Psoas muscle (tissue), 8 donors: ENCODE measurements around the gene SPATA6L. TPM values are rescaled to one million over a fixed set of nuclear protein-coding genes. Genes with fewer than 3 reads are reported as not detected.
A peak's percentile ranks its signal among the peaks of the same experiment; 100 is the strongest.

Source experiments
- ATAC-seq, 4 donors: fragments of 200-7000 bp; cut with Tn5 transposase; one replicate each; pipeline ENCODE4 v1.9.1; 2020; ENCODE audit warnings: moderate library complexity in 3 of 4, mild to moderate bottlenecking in 2 of 4
- DNase-seq, 2 donors: peaks; one replicate each; pipeline ENCODE4 v3.0.0-alpha.2; 2020
- H3K27ac ChIP-seq: fragments of 200-600 bp; one replicate; pipeline ENCODE4 v1.8.0; 2022
- H3K27me3 ChIP-seq, 3 donors: fragments of 200-600 bp in 1 of 3; one replicate each; pipeline versions ENCODE4 v1.6.1 to v1.8.0; 2013 to 2022; ENCODE audit warnings: low read length in 2 of 3, mild to moderate bottlenecking in 2 of 3, moderate library complexity in 1 of 3; ENCODE audit not compliant: insufficient read depth in 3 of 3
- H3K36me3 ChIP-seq, 2 donors: fragments of 200-600 bp in 1 of 2; one replicate each; pipeline versions ENCODE4 v1.6.1 to v1.8.0; 2013 to 2022; ENCODE audit warnings: low read depth in 1 of 2, mild to moderate bottlenecking in 1 of 2, moderate library complexity in 1 of 2; ENCODE audit not compliant: insufficient read depth in 1 of 2
- H3K4me1 ChIP-seq: fragments of 200-600 bp; one replicate; pipeline ENCODE4 v1.8.0; 2022
- H3K4me3 ChIP-seq: fragments of 200-600 bp; one replicate; pipeline ENCODE4 v1.8.0; 2022; ENCODE audit warnings: mild to moderate bottlenecking
- H3K9me3 ChIP-seq: fragments of 200-600 bp; one replicate; pipeline ENCODE4 v1.8.0; 2022
- WGBS, 3 donors: extraction: QIAGEN DNeasy Blood & Tissue Kit; methylation state at CpG; one replicate each; pipeline versions ENCODE4 v1.1.6 to v1.1.7; 2013; 5-methylcytosine and 5-hydroxymethylcytosine counted together
- intact Hi-C, 2 donors: fragments of 100-400 bp; cut with DNase I; formaldehyde crosslinking; loops; one replicate each; pipeline versions ENCODE4 v1.11.0 to v1.14.2; 2022
- polyA plus RNA-seq, 3 donors: library from polyadenylated mRNA; stranded (reverse); fragments of 200-250 nt; gene quantifications; one replicate each; pipeline ENCODE4 v1.2.3, GENCODE V29; 2013
- total RNA-seq, 4 donors: library from RNA; stranded (reverse); fragmentation: NEBNext Ultra II Directional in 2 of 4; extraction: Animal tissue kit (Norgen Biotek cat#: 25700) in 2 of 4; gene quantifications; one replicate each; pipeline versions ENCODE4 v1.2.1 to v1.2.4, GENCODE V29; 2021 to 2023
- TF ChIP-seq, protein P1 (sequence below): fragments of 200-600 bp; IDR thresholded peaks from one replicate; pipeline ENCODE4 v1.8.0; 2022; ENCODE audit warnings: antibody characterized with exemption
- donor health status: healthy with polysubstance abuse.
- donor health status: DM: no; HTN: no; CAD: no; lungs with moderate emphysema.
- donor health status: Bipolar disorder and iron deficiency.
- donor health status: healthy.
- donor health status: DM: yes; HTN: yes; CAD: no.
- donor health status: DM: no; HTN: no; CAD: no.
- donor health status: DM: no; HTN: no; CAD: no.
- donor health status: DM: yes; HTN: yes; CAD: no.

The SPATA6L gene
- total and polyA plus RNA-seq, 7 donors: 0.09 to 0.79 (median 0.22) TPM

DNA sequence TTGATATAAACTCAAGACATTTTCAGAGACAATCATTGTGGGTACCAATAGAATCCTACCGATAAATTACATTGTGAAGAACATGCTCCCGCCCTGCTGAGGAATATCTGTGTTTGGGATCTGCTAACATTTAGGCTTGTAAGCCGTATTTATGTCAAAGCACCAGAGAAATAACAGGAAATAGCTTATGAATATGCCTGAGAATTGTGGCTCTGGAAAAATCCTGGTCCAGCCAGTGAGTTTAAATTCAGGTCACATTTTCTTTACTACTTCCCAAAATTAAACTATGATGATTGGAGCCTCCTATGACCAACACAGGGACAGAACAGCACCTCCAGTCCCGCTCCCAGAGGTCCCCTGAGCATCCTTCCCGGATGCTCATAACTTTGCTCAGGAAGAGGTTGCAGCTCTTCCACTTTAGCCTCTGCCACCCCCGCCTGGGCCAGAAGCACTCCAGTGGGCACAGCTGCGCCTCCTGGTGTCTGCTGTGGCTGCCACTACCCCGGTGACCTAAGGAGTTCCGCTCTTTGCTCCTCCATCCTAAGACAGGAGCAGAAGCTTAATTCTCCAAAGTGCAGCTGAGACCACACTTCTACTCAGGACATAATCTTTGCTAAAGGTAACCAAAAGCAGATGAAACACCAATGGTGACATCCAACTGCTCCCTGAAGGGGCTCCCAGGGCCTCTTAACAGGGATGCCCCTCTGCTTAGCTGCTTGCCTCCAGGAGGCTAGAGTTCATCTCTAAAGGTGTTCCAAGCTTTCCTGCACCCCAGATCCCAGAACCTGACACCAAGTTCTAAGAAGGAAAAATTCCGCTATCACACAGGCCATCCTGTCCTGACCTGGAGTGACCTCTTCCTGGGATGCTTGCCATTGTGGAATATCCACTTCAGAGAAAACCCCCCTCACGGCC lies 117.2 kb downstream of the SPATA6L start:
- intact Hi-C loops: no loop called here
- TF ChIP-seq, protein P1, sequence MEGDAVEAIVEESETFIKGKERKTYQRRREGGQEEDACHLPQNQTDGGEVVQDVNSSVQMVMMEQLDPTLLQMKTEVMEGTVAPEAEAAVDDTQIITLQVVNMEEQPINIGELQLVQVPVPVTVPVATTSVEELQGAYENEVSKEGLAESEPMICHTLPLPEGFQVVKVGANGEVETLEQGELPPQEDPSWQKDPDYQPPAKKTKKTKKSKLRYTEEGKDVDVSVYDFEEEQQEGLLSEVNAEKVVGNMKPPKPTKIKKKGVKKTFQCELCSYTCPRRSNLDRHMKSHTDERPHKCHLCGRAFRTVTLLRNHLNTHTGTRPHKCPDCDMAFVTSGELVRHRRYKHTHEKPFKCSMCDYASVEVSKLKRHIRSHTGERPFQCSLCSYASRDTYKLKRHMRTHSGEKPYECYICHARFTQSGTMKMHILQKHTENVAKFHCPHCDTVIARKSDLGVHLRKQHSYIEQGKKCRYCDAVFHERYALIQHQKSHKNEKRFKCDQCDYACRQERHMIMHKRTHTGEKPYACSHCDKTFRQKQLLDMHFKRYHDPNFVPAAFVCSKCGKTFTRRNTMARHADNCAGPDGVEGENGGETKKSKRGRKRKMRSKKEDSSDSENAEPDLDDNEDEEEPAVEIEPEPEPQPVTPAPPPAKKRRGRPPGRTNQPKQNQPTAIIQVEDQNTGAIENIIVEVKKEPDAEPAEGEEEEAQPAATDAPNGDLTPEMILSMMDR: no peak
- DNase-seq: peak; percentile 14 to 50
- Histone ChIP-seq H3K9me3 (no peaks in the 10 kb centered on the region), H3K27me3 (no peaks in the 10 kb centered on the region), H3K4me1 (peaks cover 8% of the 10 kb centered on the region), H3K4me3 (no peak overlapping the region), H3K36me3 (no peaks in the 10 kb centered on the region), H3K27ac (no peak overlapping the region)
- WGBS, 3 donors: 59 to 69% (median 66%) methylated on average over 11 of the region's 11 CpGs
- no peak for ATAC-seq

Other genes with a start within 250 kb of the SPATA6L start
- gene SLC1A1, start 176.0 kb downstream of the SPATA6L start, total RNA-seq: 1 to 10 TPM in 3 of 4 donors, under 1 TPM in 1; 0.64 to 1.3 (median 1.1) TPM
- gene SLC1A1, start 176.0 kb downstream of the SPATA6L start, polyA plus RNA-seq: 1 to 10 TPM in 1 of 3 donors, under 1 TPM in 2; 0.43 to 1.0 (median 0.94) TPM
- gene PLPP6, start 4.2 kb downstream of the SPATA6L start, total RNA-seq: 1 to 10 TPM; 1.1 to 2.3 (median 1.9) TPM
- 1 to 10 TPM in 2 of 3 donors, under 1 TPM in 1; 0.53 to 3.1 (median 1.1) TPM for gene PLPP6, start 4.2 kb downstream of the SPATA6L start, polyA plus RNA-seq
- 100 to 1,000 TPM in 1 of 4 donors, 10 to 100 TPM in 3; 67.3 to 150 (median 93.0) TPM for gene CDC37L1, start 13.1 kb upstream of the SPATA6L start, total RNA-seq
- gene CDC37L1, start 13.1 kb upstream of the SPATA6L start, polyA plus RNA-seq: 100 to 1,000 TPM in 1 of 3 donors, 10 to 100 TPM in 2; 46.7 to 184 (median 58.8) TPM
- gene AK3, start 74.7 kb upstream of the SPATA6L start, total RNA-seq: 100 to 1,000 TPM; 100 to 143 (median 115) TPM
- gene AK3, start 74.7 kb upstream of the SPATA6L start, polyA plus RNA-seq: 100 to 1,000 TPM in 2 of 3 donors, 10 to 100 TPM in 1; 47.5 to 183 (median 102) TPM
- gene RCL1, start 126.5 kb upstream of the SPATA6L start, total RNA-seq: 10 to 100 TPM; 16.0 to 29.5 (median 17.9) TPM
- 10 to 100 TPM in 2 of 3 donors, 1 to 10 TPM in 1; 8.9 to 13.2 (median 10.7) TPM for gene RCL1, start 126.5 kb upstream of the SPATA6L start, polyA plus RNA-seq